HCEC 1CT (cell line): ENCODE results near the gene PVALEF.

ENCODE experiments used
- DNase-seq: peaks from one replicate; pipeline ENCODE4 v3.0.0-alpha.2; 2017

The PVALEF gene

DNA sequence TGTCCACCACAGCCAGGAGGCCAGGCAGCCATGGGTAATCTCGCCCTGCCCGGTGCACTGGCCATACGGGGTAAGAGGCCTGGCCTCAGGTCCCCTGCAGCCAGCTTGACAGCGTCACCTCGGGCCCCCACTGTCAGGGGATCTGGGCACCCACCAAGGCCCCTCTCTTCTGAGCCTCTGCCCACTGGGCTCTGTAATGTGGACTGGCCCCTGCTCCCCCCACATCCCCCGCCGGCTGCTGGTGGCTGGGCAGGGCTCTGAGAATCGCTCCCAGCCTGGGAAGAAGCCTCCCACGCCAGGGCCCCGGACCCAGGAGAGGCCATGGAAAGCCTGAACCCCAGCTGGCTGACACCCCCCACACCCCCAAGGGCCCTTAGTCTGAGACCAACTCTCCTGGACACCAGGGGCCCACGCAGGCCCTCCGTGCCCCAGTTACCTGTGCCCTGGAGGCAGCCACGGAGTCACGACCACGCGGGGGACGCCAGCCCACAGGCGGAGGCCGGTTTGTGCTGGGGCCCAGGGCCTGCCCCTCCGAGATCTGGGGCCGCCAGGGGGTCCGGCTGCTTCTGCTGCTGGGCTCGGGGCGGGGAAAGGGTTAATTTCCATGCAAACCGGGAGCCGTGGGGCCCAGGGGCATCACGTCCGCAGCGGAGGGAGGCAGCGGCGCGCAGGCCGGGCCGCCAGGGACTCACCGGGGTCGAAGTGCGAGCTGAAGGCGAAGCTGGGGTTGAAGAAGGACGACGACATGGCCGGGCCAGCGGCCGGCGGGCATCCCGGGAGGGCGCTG lies at the start of gene PVALEF:
PVALEF (plus strand) TSS at position 262 of the 787 bp plus-strand sequence. CDS start 15,720 bp downstream, outside the sequence.
- DNase-seq: no peak

GRCh38 chr17:81115749-81116464 lies 49.4 kb upstream of the PVALEF start:
- no peak for DNase-seq

DNA sequence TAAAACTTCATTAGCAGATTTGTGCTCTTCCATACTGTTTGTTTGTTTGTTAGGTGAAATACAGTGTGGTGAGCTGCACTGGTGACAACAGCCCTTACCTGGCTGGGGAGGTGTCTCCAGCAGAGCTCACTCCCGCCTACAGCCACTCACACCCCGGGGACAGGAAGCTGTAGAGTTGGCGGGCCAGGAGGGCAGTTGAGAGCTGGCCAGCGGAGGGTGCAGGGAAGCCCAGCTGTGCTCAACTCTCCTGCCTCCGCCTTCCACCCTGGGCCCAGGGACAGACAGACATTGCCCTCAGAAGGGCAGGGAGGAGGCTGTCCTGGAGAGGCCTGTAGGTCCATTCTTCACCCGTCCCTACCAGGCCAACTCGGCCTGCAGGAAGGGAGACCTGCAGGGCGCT lies 48.6 kb upstream of the PVALEF start:
- no peak for DNase-seq

- DNase-seq: no peak
Observed at GRCh38 chr17:81117672-81118198, 47.6 kb upstream of the PVALEF start.

DNA sequence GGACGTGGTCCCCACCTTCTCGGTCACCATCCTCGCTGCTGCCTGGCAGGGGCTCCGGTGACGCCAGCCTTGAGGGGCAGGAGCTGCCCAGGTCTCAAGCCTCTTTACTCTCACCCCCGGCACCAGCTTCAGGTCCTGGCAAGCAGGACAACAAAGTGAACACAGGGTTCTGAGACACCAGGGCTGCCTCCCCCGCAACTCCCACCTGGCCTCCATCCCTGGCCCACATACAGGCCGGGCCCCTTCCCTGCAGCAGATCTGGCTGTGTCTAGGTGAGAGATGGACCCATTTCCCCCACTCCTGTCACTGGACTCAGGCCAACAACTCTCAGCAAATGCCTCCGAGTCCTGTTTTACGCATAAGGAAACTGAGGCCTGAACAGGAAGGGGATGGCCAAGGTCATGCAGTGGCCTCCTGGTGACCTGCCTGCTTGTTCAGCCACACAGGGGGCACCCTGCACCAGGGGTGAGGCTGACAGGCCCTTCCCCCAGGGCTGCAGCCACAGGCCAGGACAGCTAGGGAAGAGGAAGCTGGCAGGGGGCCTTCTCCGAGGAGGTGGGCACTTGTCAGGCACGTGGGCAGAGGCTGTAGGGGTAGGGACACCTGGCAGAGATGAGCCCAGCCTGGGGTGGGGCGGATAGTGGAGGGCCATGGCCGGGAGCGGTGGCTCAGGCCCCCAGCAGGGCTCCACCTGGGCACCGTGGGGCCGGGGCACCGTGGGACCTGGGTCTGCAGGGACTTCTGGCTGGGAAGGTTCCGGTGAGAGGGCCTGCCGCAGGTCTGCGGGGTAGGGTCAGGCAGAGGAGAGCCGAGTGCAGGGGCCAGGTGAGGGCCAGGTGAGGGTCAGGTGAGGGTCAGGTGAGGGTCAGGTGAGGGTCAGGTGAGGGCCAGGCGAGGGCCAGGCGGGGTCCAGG lies 46.7 kb upstream of the PVALEF start:
- no peak for DNase-seq

GRCh38 chr17:81119223-81120148 lies 45.8 kb upstream of the PVALEF start:
- peak; percentile 88 for DNase-seq

GRCh38 chr17:81120149-81120484 lies 45.2 kb upstream of the PVALEF start:
- no peak for DNase-seq

- DNase-seq: no peak
Observed at GRCh38 chr17:81120695-81121621, 44.3 kb upstream of the PVALEF start.

DNA sequence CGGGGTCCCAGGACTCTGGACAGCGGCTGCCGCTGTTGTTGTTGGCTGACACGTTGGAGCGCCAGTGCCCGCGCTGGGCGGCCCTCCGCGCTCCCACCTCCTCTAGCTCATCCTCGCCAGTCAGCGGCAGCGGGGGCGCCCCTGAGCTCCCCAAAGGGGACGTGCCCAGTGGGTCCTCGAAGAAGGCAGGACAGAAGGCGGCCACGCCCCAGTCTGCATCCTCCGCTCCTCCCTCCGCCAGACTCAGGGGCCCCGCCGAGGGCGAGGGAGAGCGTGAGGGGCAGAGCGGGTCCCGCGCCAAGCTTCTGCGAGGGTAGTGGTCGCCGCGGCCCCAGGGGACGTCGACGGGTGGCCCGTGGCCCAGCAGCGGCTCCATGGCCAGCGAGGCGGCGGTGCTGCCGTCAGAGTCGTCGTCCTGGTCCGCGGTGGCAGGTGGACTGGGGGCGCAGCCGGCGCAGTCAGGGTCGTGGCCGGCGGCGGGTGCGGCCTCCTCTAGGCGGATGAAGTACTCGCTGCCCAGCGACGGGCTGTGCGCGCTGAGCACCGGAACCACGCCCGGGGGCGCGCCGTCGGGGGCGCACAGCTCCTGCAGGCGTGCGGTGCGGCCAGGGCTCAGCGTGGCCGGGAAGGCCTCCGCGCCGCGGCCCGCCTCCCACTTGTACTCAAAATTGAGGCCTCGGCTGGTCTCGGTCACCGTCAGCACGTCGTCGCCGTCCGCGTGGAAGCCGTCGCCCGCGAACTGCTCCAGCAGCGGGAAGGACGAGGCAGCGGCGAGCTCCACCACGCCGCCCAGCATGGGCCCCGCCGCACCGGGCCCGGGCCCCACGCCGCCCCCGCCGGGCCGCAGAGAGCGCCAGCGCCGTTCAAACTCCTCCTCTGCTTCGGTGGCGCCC lies 43.2 kb upstream of the PVALEF start:
- DNase-seq: no peak

- no peak for DNase-seq
Observed at GRCh38 chr17:81123052-81124048, 42.0 kb upstream of the PVALEF start.

GRCh38 chr17:81124377-81124776 lies 40.9 kb upstream of the PVALEF start:
- DNase-seq: no peak

GRCh38 chr17:81125573-81126081 lies 39.7 kb upstream of the PVALEF start:
- DNase-seq: no peak

DNA sequence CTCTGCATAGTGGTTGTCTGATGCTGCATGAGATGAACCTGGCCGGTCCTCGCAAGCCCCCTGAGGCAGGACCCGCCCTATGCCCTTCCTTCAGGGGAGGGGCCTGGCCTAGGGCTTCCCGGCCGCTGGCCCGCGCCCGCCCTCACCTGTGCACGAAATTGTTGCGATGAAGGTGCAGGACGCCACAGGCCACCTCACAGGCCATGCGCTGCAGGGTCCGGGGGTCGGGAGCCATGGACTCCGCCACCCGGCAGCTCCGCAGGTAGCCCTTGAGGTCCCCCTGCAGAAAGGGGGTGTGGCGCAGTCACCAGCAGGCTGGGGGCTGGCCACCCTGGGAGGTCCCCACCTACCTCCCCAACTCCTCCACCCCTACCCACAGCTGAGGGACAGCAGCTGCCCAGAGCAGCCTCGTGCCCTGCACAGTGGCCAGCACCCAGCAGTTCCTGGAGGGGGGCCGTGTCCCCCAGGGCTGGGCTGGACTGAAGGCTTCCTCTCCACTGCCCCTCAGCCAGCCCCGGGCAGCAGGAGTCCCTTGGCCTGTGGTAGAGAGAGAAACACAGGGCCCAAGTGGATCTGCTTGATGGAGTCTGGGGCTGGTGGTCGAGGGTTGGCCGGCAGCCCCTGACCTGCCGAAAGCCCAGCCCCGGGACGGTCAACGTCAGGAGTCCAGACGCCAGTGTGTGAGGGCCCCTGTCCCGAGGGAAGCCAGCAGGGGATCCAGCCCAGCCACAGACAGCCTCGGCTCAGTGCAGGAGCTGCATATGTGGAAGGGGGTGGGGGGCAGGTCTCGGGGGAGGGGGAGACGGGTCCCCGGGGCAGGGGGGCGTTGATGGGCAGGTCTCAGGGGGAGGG lies 38.8 kb upstream of the PVALEF start:
- DNase-seq: no peak

- no peak for DNase-seq
Observed at GRCh38 chr17:81127133-81127455, 38.2 kb upstream of the PVALEF start.

- no peak for DNase-seq
Observed at GRCh38 chr17:81127526-81128177, 37.7 kb upstream of the PVALEF start.

- DNase-seq: no peak
Observed at GRCh38 chr17:81128338-81128737, 37.0 kb upstream of the PVALEF start.

DNA sequence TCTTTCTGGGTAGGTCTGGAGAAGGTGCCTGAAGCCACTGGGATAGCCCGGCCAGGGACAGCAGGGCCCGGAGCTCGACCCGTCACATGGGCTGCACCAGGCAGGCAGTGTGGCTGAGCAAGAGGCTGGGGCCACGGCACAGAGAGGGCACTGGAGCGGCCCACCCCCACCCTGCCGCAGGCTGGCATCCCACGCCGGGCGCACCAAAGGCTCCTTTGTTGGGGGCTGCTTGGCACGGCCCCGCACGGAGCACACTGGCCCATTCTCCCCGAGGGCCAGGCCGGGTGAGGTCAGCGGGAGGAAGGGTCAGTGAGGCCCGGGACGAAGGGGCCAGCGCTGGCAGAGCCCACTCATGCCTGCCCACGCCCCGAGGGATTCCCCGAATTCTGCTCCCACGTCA lies 36.5 kb upstream of the PVALEF start:
- DNase-seq: no peak
